GM12874 (cell line): Measurements from ENCODE around the gene RNF39.

Source experiments
- CTCF ChIP-seq: IDR thresholded peaks from 2 replicates; pipeline ENCODE4 v1.5.1; 2011; ENCODE audit warnings: low read depth, mild to moderate bottlenecking, control low read depth, low read length, moderate library complexity; ENCODE audit not compliant: insufficient read depth

Gene RNF39

GRCh38 chr6:30075094-30075789, at the start of gene RNF39:
TSS of gene RNF39 (minus strand) at chr6:30075769. CDS start at chr6:30075585, 184 bp downstream.
- TF ChIP-seq CTCF = no peak

- TF ChIP-seq CTCF = no peak
Observed at GRCh38 chr6:30122515-30122914, 46.9 kb upstream of the RNF39 start.

GRCh38 chr6:30121446-30122366, 46.1 kb upstream of the RNF39 start:
- TF ChIP-seq CTCF = no peak

GRCh38 chr6:30116724-30117123, 41.2 kb upstream of the RNF39 start:
- TF ChIP-seq CTCF = no peak

GRCh38 chr6:30113841-30114240, 38.3 kb upstream of the RNF39 start:
- no peak for TF ChIP-seq CTCF

- no peak for TF ChIP-seq CTCF
Observed at GRCh38 chr6:30113003-30113759, 37.6 kb upstream of the RNF39 start, which contains the start of gene TRIM31. TSS of gene TRIM31 (minus strand) at chr6:30113090. CDS start at chr6:30112805, 285 bp downstream.
